Measurements from ENCODE around the gene ZNF24.

ZNF24 gene

GRCh38 chr18:35352778-35353177 is 8.6 kb upstream of the ZNF24 start:
- DNase-seq = no peak

- DNase-seq = no peak
These were observed 8.1 kb upstream of the ZNF24 start for GRCh38 chr18:35352283-35352682.

- DNase-seq = no peak
These were observed 3.8 kb upstream of the ZNF24 start for GRCh38 chr18:35348001-35348400.

DNA sequence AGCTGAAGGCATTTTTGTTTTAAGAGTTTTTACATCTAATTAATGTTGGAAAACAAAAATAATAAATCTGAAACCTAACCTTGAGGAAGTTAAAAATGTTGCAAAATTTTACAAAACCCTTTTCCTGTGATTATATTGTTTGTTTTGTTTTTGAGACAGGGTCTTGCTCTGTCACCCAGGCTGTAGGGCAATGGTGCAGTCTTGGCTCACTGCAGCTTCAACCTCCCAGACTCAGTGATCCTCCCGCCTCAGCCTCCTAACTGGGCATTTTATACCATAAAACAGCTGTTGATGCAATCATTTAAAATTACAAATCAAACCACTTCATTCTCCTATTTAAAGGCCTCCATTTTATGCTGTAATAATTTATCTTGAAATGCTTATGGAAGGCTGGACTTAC is 1.7 kb upstream of the ZNF24 start:
- no peak for DNase-seq

- no peak for DNase-seq
These were observed 1.3 kb upstream of the ZNF24 start for GRCh38 chr18:35345460-35345921.

DNA sequence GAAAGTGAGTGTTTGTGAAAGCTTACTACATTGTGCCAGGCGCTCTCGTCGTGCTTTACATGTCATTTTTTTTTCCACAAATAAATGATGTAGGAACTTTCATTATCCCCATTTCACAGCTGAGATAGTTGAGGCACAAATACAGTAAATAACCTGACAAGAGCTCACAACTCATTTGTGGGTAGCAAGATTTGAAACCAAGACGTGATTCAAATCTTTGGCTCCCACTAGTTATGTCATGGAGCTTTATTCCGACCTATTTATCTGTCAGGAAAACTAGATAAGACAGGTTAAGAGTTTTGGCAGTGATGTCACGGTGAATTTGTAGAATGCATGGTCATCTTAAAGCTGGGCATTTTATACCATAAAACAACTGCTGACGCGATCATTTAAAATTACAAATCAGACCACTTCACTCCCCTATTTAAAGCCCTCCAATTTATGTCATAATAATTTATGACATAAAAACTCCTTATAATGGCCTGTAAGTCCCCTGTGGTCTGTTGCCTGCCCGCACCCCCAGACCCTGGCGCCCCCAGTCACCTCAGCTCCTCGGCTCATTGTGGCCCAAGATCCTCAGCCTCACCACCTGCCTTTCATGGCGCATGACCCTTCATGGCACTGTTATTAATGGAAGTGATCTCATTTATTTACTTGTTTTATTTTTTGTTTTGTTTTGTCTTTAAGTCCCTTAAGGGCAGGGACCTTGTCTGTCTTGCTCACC is 678 bp upstream of the ZNF24 start:
- DNase-seq = no peak

- no peak for DNase-seq
These were observed 708 bp downstream of the ZNF24 start for GRCh38 chr18:35343488-35343935.

GRCh38 chr18:35337286-35337685 is 6.9 kb downstream of the ZNF24 start:
- DNase-seq = no peak

GRCh38 chr18:35335866-35336265 is 8.4 kb downstream of the ZNF24 start:
- DNase-seq = no peak

DNA sequence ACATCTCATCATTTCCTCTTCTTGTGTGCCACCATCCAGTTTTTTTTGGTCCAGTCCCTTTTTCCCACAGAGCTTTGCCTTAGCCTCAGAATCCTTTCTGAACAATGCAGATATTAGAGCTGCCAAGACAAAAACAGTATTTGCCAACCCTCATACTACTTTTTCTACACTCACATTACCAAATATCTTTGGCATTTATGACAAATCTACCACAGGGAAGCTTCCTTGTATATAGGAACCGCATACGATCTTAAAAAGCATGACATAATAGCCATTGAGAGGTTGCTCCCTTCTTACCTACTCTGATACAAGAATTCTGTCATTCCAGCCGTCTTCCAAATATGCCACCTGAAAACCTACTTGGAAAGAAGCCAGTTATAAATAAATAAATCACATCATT is 9.4 kb downstream of the ZNF24 start:
- no peak for DNase-seq

GRCh38 chr18:35334212-35334611 is 10.0 kb downstream of the ZNF24 start:
- DNase-seq = no peak

DNA sequence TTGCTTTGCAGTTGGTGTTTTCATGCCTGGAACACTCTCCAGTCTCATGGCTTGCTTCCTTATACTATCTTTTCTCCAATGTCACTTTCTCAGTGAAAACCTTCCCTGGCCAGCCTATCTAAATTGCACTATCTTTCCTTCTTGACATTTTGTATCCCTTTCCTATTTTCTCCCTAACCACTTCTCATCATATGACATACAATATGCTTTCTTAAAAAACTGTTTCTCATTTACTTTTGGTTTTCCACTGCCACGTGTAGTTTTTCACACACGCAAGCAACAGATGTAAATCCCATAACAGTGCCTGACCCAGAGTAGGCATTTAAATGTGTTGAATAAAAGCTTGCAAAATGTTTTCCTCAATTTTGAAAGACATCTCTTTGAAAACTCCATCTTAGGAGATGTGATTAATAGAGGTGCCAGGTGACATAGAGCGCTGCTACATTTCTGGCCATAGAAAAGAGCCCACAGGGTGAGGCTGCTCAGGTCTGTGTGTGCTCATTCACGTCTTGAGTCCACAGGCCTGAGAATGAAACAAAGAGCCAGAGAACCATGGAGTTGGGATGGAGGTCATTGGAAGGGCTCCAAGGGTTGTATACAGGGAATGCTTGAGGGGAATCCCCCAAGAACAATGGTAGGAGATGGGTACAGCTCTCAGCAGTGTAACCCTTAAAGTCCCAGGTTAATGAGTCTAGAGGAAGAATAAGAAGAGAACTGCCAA is 12.7 kb downstream of the ZNF24 start:
- DNase-seq = no peak

DNA sequence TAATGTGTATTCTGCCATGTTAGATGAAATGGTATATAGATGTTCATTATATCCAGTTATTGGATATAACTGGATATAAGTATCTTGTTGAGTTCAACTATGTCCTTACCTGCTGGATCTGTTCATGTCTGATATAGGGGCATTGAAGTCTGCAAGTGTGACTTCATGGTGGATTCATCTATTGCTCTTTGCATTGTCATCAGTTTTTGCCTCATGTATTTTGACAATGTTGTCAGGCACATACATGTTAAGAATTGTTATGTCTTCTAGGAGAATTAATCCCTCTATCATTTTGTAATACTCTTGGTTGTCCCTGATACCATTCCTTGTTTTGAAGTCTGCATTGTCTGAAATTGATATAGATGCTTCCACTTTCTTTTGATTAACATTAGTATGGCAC is 15.4 kb downstream of the ZNF24 start:
- no peak for DNase-seq

DNA sequence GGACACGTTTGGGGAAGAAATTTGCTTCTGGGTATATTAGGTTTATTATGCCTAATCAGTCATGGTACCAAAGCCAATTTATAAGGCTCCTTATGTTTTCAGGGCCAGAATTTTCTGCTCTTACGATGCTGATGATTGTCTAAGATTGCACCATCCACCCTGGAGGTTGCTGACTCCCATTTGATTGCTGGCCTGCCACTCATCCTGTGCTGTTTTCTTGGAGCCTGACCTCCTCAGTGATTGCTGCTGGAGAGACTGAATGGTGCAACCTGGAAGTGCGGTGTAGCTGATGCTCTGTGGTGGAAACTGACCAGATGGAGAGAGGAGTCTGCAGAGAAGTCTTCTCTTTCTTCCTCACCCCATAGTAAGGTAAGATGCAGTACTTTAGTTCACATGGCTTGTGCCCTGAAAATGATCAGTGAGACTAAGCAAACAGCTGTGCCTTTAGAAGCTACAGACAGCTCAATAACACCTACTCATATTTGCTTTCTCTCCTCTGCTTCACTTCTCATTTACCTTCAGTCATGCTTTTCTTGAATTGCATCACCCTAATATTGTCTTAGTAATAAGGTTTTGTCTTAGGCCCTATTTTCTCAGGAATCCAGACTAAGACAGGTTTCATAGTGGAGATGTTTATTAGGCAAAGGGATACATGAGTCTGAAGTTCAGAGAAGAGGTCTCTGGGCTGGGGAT is 17.4 kb downstream of the ZNF24 start:
- DNase-seq = no peak

- DNase-seq = no peak
These were observed 19.1 kb downstream of the ZNF24 start for GRCh38 chr18:35324926-35325655.

- no peak for DNase-seq
These were observed 21.4 kb downstream of the ZNF24 start for GRCh38 chr18:35322486-35323458.

DNA sequence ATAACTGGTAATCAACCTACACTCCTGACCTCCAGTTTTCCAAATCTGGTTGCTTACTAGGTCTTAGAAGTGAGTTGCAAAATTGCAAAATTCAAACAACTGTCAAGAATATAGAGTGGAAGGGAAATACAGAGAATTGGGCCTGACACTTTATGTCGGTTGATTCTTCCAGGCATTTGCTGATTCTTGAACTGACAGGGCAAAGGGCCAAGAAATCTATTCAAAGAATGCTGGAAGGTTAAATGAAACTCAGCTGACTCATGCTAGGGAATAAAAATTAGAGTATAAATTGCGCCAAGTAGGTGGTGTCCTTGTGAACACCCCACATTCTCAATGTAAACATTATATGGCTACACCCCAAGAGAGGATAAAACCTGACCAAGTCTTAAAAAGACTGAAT is 32.7 kb downstream of the ZNF24 start:
- DNase-seq = no peak

GRCh38 chr18:35306588-35307250 is 37.5 kb downstream of the ZNF24 start:
- no peak for DNase-seq

GRCh38 chr18:35303610-35304009 is 40.6 kb downstream of the ZNF24 start:
- DNase-seq = no peak

DNA sequence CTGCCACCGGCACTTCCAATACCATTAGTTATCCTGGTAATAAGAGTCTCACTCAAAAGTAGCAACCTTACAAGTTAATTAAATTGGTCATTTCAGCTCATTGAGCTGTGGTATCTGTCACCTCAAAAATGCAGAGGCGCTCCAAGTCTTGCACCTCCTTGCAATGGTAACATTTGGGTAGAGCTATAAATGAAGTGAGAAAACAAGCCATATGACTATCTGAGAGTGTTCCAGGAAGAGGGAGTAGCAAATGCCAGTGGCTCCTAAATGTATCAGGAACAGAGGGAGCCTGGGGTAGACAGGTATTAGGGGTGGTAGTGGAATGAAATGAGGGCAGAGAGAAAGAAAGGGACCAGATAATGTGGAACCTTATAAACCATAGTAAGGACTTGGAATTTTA is 48.2 kb downstream of the ZNF24 start:
- DNase-seq = no peak

GRCh38 chr18:35291166-35291565 is 53.1 kb downstream of the ZNF24 start:
- DNase-seq = no peak

All from stimulated activated CD4-positive, alpha-beta T cell treated with anti-CD3 and anti-CD28 coated beads, Interleukin-4, amount 100 ng/mL, for 4 hours (primary cell).